GM12878 (cell line): ENCODE data around the gene ERC2. TPM values are rescaled to one million over a fixed set of nuclear protein-coding genes. Genes with fewer than 3 reads are reported as not detected.

Source experiments
- ATAC-seq: fragments of 200-7000 bp; cut with Tn5 transposase; 3 replicates; pipeline ENCODE4 v1.9.1; 2020; ENCODE audit warnings: mild to moderate bottlenecking, moderate library complexity
- BruUV-seq: library from RNA; stranded (reverse); fragments of 400-500 nt; replicated peaks from 2 replicates; lab custom pipeline; 2021; lab: Mats Ljungman, UMichigan
- CTCF ChIA-PET: fragments of 300-600 bp; sonication (Branson Sonifier 250); formaldehyde crosslinking; extraction: SDS; loops from one replicate; lab custom pipeline; 2021; ENCODE audit warnings: inconsistent platforms; lab: Yijun Ruan, JAX
- POLR2A ChIA-PET: fragments of 350-600 bp; formaldehyde crosslinking; extraction: SDS; loops from one replicate; lab custom pipeline; 2021; ENCODE audit warnings: inconsistent platforms; lab: Charles Lee
- RAD21 ChIA-PET: fragments of 300-600 bp; sonication (Branson Sonifier 250); formaldehyde crosslinking; loops from one replicate; lab custom pipeline; 2023; ENCODE audit warnings: antibody characterized with exemption; ENCODE audit not compliant: unreplicated experiment; lab: Charles Lee
- SMC1A ChIA-PET: fragments of 300-600 bp; sonication (Branson Sonifier 250); formaldehyde crosslinking; loops from one replicate; lab custom pipeline; 2023; ENCODE audit not compliant: unreplicated experiment, uncharacterized antibody; lab: Charles Lee
- DNase-seq: peaks from one replicate; pipeline ENCODE4 v3.0.0-alpha.2; 2011; ENCODE audit warnings: low read depth, low spot score
- FAIRE-seq: peaks from 3 replicates; lab custom pipeline; 2011; peaks lifted over from hg19 to GRCh38; lab: Jason Lieb, UNC
- H2AFZ ChIP-seq: 2 replicates; pipeline ENCODE4 v1.6.0; 2011; ENCODE audit warnings: low read depth, low read length, control low read depth; ENCODE audit not compliant: control insufficient read depth
- H3K27ac ChIP-seq: 2 replicates; pipeline ENCODE4 v1.5.1; 2011; ENCODE audit warnings: control low read depth; ENCODE audit not compliant: control insufficient read depth, insufficient read depth
- H3K27me3 ChIP-seq, 2 experiments: replicated peaks in 1 of 2; 2 replicates each; pipeline versions ENCODE4 v1.6.0 to v1.6.1; 2011; ENCODE audit warnings: low read length in 1 of 2; ENCODE audit not compliant: control insufficient read depth in 2 of 2, insufficient read depth in 2 of 2
- H3K36me3 ChIP-seq, 2 experiments: 2 replicates each; pipeline ENCODE4 v1.5.1; 2011; ENCODE audit warnings: low read length in 1 of 2; ENCODE audit not compliant: control insufficient read depth in 2 of 2, insufficient read depth in 2 of 2
- H3K4me1 ChIP-seq: 2 replicates; pipeline ENCODE4 v1.6.1; 2011; ENCODE audit warnings: mild to moderate bottlenecking, low read length, moderate library complexity, mixed read lengths; ENCODE audit not compliant: control insufficient read depth, insufficient read depth
- H3K4me2 ChIP-seq: 2 replicates; pipeline ENCODE4 v1.6.0; 2011; ENCODE audit warnings: control low read depth; ENCODE audit not compliant: control insufficient read depth, insufficient read depth
- H3K4me3 ChIP-seq: fragments of 200-600 bp; sonication (generic); 2 replicates; pipeline ENCODE4 v1.5.1; 2016
- H3K79me2 ChIP-seq: 2 replicates; pipeline ENCODE4 v1.6.0; 2011; ENCODE audit warnings: low read length; ENCODE audit not compliant: control insufficient read depth, insufficient read depth
- H3K9ac ChIP-seq: 2 replicates; pipeline ENCODE4 v1.8.0; 2011; ENCODE audit warnings: low read length, control low read depth, mixed read lengths; ENCODE audit not compliant: control insufficient read depth, insufficient read depth
- H3K9me3 ChIP-seq: replicated peaks from 3 replicates; pipeline ENCODE4 v1.5.1; 2011; ENCODE audit warnings: mild to moderate bottlenecking, low read length; ENCODE audit not compliant: control insufficient read depth, insufficient read depth
- H4K20me1 ChIP-seq: 2 replicates; pipeline ENCODE4 v1.6.0; 2011; ENCODE audit not compliant: control insufficient read depth, insufficient read depth
- ATF2 ChIP-seq: IDR thresholded peaks from 2 replicates; pipeline ENCODE4 v1.6.1; 2012; ENCODE audit warnings: low read length, inconsistent platforms
- CREM ChIP-seq: IDR thresholded peaks from 2 replicates; pipeline ENCODE4 v1.6.1; 2014; ENCODE audit warnings: antibody characterized with exemption, low read depth
- FOXK2 ChIP-seq: fragments of 450-650 bp; IDR thresholded peaks from 2 replicates; pipeline ENCODE4 v1.6.1; 2017; ENCODE audit warnings: mild to moderate bottlenecking, moderate library complexity
- HCFC1 ChIP-seq: fragments of 150-350 bp; IDR thresholded peaks from 2 replicates; pipeline ENCODE4 v1.6.1; 2014; ENCODE audit warnings: low read length
- JUND ChIP-seq: IDR thresholded peaks from 2 replicates; pipeline ENCODE4 v1.6.1; 2012; ENCODE audit warnings: low read depth, mild to moderate bottlenecking, low read length, improper control_type of control experiment, moderate library complexity
- NFXL1 ChIP-seq: fragments of 450-650 bp; IDR thresholded peaks from 2 replicates; pipeline ENCODE4 v1.6.1; 2017; ENCODE audit warnings: antibody characterized with exemption, mild to moderate bottlenecking, borderline replicate concordance
- PML ChIP-seq: IDR thresholded peaks from 2 replicates; pipeline ENCODE4 v1.6.1; 2012; ENCODE audit warnings: low read length, inconsistent platforms
- SIN3A ChIP-seq: IDR thresholded peaks from 2 replicates; pipeline ENCODE4 v1.6.1; 2012; ENCODE audit warnings: low read depth, low read length, improper control_type of control experiment
- SMARCA5 ChIP-seq: fragments of 450-650 bp; IDR thresholded peaks from 2 replicates; pipeline ENCODE4 v1.6.1; 2017; ENCODE audit warnings: mild to moderate bottlenecking
- STAT1 ChIP-seq: fragments of 450-650 bp; conservative IDR thresholded peaks from 2 replicates; pipeline ENCODE4 v1.6.1; 2014; ENCODE audit warnings: antibody characterized with exemption, mild to moderate bottlenecking
- TAF1 ChIP-seq: IDR thresholded peaks from 2 replicates; pipeline ENCODE4 v1.6.1; 2011; ENCODE audit warnings: mild to moderate bottlenecking, low read depth, low read length, borderline replicate concordance
- ZNF384 ChIP-seq: IDR thresholded peaks from 2 replicates; pipeline ENCODE4 v1.6.1; 2012; ENCODE audit warnings: low read depth, mild to moderate bottlenecking, low read length, improper control_type of control experiment, borderline replicate concordance
- WGBS: methylation state at CpG from one replicate; pipeline ENCODE4 v1.1.6; 2016; ENCODE audit warnings: low lambda C conversion rate; ENCODE audit not compliant: insufficient replicate concordance, insufficient coverage; ENCODE audit errors: missing lambda C conversion rate; 5-methylcytosine and 5-hydroxymethylcytosine counted together
- in situ Hi-C: fragments of 300-500 bp; cut with MboI; formaldehyde crosslinking; loops from 9 replicates; pipeline ENCODE4 v1.14.3; 2018; ENCODE audit warnings: mixed read lengths
- intact Hi-C: fragments of 100-400 bp; cut with micrococcal nuclease; formaldehyde crosslinking; loops from one replicate; pipeline ENCODE4 v1.14.2; 2022; ENCODE audit not compliant: unreplicated experiment
- polyA plus RNA-seq, 11 experiments: library from polyadenylated mRNA; depleted of rRNA in 4 of 11; unstranded in 6 of 11; stranded (reverse) in 5 of 11; fragments of >200 nt; fragmentation: Nextera tagmentation in 4 of 11; fragmentation: Illumina TruSeq in 1 of 11; extraction: Ambion mirVana in 4 of 11; extraction: Trizol in 1 of 11; gene quantifications; 1 replicate in 1 of 11; 2 replicates in 10 of 11; pipeline versions ENCODE4 v1.2.1 to v1.2.3, GENCODE V29; 2011 to 2016; ENCODE audit warnings: inconsistent platforms in 2 of 11, missing spikeins in 2 of 11, low read depth in 1 of 11
- total RNA-seq, 4 experiments: library from RNA; depleted of rRNA in 3 of 4; stranded (reverse); fragments of >200 nt in 3 of 4; fragmentation: Illumina TruSeq in 1 of 4; extraction: Trizol in 1 of 4; gene quantifications; 2 replicates each; pipeline versions ENCODE4 v1.2.1 to v1.2.3, GENCODE V29; 2013 to 2021
- TF ChIP-seq, protein P1 (sequence below): IDR thresholded peaks from 2 replicates; pipeline ENCODE4 v1.6.1; 2012; ENCODE audit warnings: low read depth, low read length, improper control_type of control experiment
- TF ChIP-seq, protein P2 (sequence below): fragments of 450-650 bp; IDR thresholded peaks from 2 replicates; pipeline ENCODE4 v1.6.1; 2016; ENCODE audit warnings: mild to moderate bottlenecking

ERC2 gene
- total and polyA plus RNA-seq, 10 of the 15 experiments (the other 5 are each of a cell fraction or from before 2014, with no cell fraction given) = 0.06 to 1.4 (median 0.12) TPM; not detected in 3

DNA sequence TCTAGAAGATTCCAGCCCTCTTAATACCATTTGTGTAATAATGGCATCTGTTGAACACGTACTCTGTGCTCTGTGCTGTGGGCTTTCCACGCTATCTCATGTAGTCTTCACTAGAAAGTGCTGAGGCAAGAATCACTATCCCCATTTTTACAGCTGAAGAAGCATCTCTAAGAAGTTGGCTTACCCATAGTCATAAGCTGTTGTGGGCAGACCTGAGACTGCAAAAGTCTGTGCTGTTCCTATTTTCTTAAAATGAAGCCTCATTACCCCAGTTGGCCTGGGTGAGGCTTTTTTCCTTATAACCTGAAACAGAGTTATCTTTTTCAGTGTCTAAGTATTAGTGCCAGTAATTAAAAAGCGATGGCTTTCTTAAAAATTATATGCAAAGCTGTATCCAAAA, 58.5 kb downstream of the ERC2 start:
- Histone ChIP-seq H3K4me1 (no peaks in the 10 kb centered on the region), H3K9ac (no peak overlapping the region), H3K79me2 (no peaks in the 10 kb centered on the region), H3K9me3 (no peaks in the 10 kb centered on the region), H2AFZ (no peak overlapping the region), H3K36me3 (no peaks in the 10 kb centered on the region), H3K4me3 (no peak overlapping the region), H3K27me3 (no peaks in the 10 kb centered on the region), H4K20me1 (no peaks in the 10 kb centered on the region), H3K4me2 (no peak overlapping the region), H3K27ac (no peak overlapping the region)
- WGBS = 32% methylated on average over 3 of the region's 3 CpGs
- CTCF ChIA-PET = no interaction called here
- intact Hi-C loops = no loop called here
- DNase-seq = no peak
- RAD21 ChIA-PET = no interaction called here
- POLR2A ChIA-PET = no interaction called here
- in situ Hi-C loops = no loop called here
- TF ChIP-seq HCFC1 (no peak), PML (no peak), TAF1 (no peak), JUND (no peak), STAT1 (no peak)
- no peak for FAIRE-seq
- no peak for ATAC-seq
- SMC1A ChIA-PET = no interaction called here
- BruUV-seq = no TSS peak

- H3K4me1 ChIP-seq = no peaks in the 10 kb centered on the region
- ChIA-PET RAD21 (no interaction called here), CTCF (no interaction called here), SMC1A (interaction anchor here (0.7 kb wide), 1 partner anchor 1259 kb away, joined by 3 read pairs; no protein-coding TSS in a partner anchor), POLR2A (no interaction called here)
- in situ Hi-C loops (no loop called here), intact Hi-C loops (no loop called here)
- H3K9me3 ChIP-seq = no peaks in the 10 kb centered on the region
- no peaks in the 10 kb centered on the region for H3K79me2 ChIP-seq
- ATAC-seq = no peak
- no peak overlapping the region for H3K27ac ChIP-seq
- H4K20me1 ChIP-seq = no peaks in the 10 kb centered on the region
- no peaks in the 10 kb centered on the region for H3K36me3 ChIP-seq
- H2AFZ ChIP-seq = no peak overlapping the region
- WGBS = 49% methylated on average over 18 of the region's 18 CpGs
- no peak overlapping the region for H3K9ac ChIP-seq
- no peak for DNase-seq
- BruUV-seq = no TSS peak
- H3K4me3 ChIP-seq = no peak overlapping the region
- no peak overlapping the region for H3K4me2 ChIP-seq
- FAIRE-seq = no peak
- no peaks in the 10 kb centered on the region for H3K27me3 ChIP-seq
- no peak for TF ChIP-seq ATF2
- TF ChIP-seq ZNF384 = no peak
- no peak for TF ChIP-seq FOXK2
- TF ChIP-seq CREM = no peak
- TF ChIP-seq, protein P1, sequence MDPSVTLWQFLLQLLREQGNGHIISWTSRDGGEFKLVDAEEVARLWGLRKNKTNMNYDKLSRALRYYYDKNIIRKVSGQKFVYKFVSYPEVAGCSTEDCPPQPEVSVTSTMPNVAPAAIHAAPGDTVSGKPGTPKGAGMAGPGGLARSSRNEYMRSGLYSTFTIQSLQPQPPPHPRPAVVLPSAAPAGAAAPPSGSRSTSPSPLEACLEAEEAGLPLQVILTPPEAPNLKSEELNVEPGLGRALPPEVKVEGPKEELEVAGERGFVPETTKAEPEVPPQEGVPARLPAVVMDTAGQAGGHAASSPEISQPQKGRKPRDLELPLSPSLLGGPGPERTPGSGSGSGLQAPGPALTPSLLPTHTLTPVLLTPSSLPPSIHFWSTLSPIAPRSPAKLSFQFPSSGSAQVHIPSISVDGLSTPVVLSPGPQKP = no peak
- no peak for TF ChIP-seq SIN3A
- TF ChIP-seq SMARCA5 = no peak
- TF ChIP-seq NFXL1 = no peak
- TF ChIP-seq, protein P2, sequence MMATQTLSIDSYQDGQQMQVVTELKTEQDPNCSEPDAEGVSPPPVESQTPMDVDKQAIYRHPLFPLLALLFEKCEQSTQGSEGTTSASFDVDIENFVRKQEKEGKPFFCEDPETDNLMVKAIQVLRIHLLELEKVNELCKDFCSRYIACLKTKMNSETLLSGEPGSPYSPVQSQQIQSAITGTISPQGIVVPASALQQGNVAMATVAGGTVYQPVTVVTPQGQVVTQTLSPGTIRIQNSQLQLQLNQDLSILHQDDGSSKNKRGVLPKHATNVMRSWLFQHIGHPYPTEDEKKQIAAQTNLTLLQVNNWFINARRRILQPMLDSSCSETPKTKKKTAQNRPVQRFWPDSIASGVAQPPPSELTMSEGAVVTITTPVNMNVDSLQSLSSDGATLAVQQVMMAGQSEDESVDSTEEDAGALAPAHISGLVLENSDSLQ = no peak
Measured at GRCh38 chr3:56408761-56409196, 59.5 kb downstream of the ERC2 start.
